Stimulated activated CD8-positive, alpha-beta memory T cell treated with anti-CD3 and anti-CD28 coated beads, Interleukin-12 subunit alpha, Interleukin-12 subunit beta, amount 100 ng/mL, for 24 hours (primary cell): ENCODE measurements around the gene TSSK1B.
"Not testable (repeated sequence)": the region's sequence is repeated elsewhere in the genome, so short reads cannot be mapped to it uniquely, and the experiment has no call there.

Source experiments
- DNase-seq: peaks from one replicate; pipeline ENCODE4 v3.0.0-alpha.2; 2020; ENCODE audit errors: extremely low read depth

TSSK1B gene

GRCh38 chr5:113404269-113404668 lies 30.5 kb downstream of the TSSK1B start:
- no peak for DNase-seq

- DNase-seq: not testable (repeated sequence)
Observed at GRCh38 chr5:113397986-113398385, 36.8 kb downstream of the TSSK1B start.

- DNase-seq: no peak
Observed at GRCh38 chr5:113397046-113397445, 37.7 kb downstream of the TSSK1B start.

GRCh38 chr5:113394658-113395057 lies 40.1 kb downstream of the TSSK1B start:
- DNase-seq: no peak

GRCh38 chr5:113390224-113390623 lies 44.6 kb downstream of the TSSK1B start:
- DNase-seq: no peak

- DNase-seq: no peak
Observed at GRCh38 chr5:113389116-113389515, 45.7 kb downstream of the TSSK1B start.

GRCh38 chr5:113387844-113388243 lies 46.9 kb downstream of the TSSK1B start:
- DNase-seq: no peak

GRCh38 chr5:113384782-113385285 lies 50.0 kb downstream of the TSSK1B start:
- no peak for DNase-seq

GRCh38 chr5:113382731-113383130 lies 52.1 kb downstream of the TSSK1B start:
- no peak for DNase-seq
